GM12865 (cell line): Measurements from ENCODE around the gene PRDM16.

Experiments
- DNase-seq: peaks from one replicate; pipeline ENCODE4 v3.0.0; 2010; ENCODE audit warnings: low read depth
- H3K4me3 ChIP-seq: 2 replicates; pipeline ENCODE4 v1.5.1; 2011; ENCODE audit warnings: mild to moderate bottlenecking, low read depth, low read length, control low read depth
- TF ChIP-seq, protein P1 (sequence below): IDR thresholded peaks from 2 replicates; pipeline ENCODE4 v1.5.1; 2011; ENCODE audit warnings: low read length, control low read depth, low read depth, inconsistent platforms; ENCODE audit not compliant: insufficient read depth; ENCODE audit errors: missing control alignments

The PRDM16 gene

DNA sequence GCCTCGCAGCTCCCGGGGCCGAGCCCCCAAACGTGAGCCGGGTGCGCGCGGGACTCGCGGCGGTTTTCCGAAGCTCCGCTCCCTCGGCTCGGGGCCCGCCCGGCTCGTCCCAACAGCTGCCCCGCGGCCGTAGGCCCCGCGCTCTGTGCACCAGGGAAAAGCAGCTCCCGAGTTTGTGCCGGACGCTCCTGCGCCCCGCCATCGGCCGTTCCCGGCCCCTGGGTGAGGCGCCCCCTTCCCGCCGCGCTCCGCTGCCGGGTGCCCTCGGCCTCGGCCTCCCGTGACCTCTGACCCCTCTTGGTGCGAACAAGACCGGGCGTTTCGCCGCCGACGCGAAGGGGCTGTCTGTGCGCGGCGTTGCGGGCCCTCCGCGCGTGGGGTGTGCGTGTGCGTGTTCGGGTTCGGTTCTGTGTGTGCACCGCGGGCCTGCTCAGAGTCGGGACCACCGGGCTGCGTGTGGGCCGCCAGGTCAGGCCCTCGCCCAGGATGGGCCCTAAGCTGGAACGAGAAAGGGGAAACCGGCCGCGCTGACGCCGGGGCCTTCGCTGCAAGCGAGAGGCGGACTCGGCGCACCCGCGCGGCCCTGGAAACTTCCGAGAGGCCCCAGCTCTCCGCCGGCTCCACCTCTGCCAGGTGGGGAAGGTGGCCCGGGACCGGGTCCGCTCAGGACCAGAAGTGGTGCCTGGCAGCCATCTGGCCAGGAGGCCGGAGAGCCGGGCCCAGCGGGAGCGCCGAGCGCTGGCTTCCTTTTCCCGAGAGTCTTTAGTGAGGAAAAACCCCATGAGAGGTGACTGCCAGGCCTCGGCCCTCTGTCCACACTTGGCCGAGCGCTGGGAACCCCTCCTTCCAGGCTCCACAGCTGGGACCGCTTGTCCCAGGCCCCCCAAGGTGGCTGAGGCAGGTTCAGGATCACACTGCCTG, 1.9 kb downstream of the PRDM16 start:
- no peak overlapping the region for H3K4me3 ChIP-seq

DNA sequence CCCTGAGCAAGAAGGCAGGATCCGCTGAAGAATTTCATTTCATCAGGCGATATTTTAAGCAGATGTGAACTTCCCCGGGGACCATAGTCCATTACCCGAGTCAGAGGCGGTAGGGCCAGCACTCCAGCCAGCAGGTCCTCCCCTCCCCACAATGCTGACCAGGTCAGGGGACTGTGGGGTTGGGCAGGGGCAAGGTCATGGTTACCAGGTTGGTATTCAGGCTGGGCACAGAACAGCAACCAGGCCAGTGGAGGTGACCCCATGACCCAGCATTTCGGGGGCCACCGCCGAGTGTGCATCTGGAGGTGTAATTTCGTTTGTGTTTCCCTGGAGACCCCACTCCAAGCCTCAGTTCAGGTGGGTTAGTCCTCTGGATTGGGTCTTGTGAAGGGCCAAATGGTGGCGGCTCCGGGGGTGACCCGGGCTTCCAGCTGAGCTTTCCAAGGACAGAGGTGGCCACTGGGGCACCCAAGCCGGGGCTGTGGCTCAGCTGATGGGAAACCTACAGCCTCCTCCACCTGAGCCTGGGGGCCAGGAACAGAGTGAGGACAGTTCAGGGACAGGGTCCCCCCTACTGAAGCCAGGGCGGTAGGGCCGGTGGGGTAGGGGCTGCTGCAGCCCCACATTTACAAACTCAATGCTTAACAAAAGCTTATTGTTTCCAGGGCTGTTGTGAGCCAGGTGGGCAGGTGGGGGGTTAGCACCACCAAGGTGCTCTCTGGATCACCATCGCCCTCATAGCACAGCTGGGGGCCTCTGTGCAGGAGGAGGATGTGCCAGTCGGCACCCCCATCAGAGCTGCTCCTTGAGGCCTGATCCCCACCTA, 2.8 kb downstream of the PRDM16 start:
- no peak overlapping the region for H3K4me3 ChIP-seq
- no peak for DNase-seq

More for the DNA sequence above, 1.9 kb downstream of the PRDM16 start:
- DNase-seq, result no peak
- TF ChIP-seq, protein P1, sequence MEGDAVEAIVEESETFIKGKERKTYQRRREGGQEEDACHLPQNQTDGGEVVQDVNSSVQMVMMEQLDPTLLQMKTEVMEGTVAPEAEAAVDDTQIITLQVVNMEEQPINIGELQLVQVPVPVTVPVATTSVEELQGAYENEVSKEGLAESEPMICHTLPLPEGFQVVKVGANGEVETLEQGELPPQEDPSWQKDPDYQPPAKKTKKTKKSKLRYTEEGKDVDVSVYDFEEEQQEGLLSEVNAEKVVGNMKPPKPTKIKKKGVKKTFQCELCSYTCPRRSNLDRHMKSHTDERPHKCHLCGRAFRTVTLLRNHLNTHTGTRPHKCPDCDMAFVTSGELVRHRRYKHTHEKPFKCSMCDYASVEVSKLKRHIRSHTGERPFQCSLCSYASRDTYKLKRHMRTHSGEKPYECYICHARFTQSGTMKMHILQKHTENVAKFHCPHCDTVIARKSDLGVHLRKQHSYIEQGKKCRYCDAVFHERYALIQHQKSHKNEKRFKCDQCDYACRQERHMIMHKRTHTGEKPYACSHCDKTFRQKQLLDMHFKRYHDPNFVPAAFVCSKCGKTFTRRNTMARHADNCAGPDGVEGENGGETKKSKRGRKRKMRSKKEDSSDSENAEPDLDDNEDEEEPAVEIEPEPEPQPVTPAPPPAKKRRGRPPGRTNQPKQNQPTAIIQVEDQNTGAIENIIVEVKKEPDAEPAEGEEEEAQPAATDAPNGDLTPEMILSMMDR, result no peak

DNA sequence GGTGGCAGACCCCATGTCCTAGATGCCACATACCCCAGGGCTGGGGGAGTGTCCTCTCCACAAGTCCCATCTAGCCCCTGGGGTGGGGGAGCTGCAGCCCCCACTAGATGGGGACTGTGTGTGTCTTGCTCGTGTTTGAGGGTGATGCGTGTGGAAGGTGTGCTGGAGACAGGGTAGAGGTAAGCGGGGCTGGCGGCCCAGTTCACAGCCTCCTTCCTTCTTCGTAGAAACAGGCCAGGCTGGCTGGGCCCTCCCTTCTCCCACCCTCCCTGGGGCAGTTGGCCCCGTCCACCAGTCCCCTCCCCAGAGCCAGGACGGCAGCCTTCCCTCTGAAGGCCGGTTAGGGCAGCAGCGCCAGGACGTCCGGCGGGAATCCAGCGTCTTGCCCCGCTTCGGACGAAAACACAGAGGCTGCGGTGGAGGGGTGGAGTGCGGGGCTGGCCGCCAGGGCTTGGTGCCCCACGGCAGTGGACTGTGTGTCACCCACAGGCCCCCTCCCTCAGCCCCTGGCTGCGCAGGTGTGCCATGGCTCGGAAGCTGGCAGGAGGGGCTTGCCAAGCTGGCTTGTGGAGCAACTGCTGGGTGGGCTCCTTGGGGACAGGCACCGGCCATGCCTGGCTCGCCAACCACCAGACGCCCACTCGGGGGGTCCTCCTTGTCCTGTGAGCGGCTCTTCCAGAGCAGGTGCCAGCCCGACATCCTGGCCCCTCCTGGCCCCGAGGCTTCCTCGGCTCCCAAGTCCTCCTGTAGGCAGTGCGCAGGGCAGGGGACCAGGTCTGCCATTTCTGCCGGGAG, 3.6 kb downstream of the PRDM16 start:
- H3K4me3 ChIP-seq, result no peak overlapping the region
- TF ChIP-seq, protein P1, result no peak
- no peak for DNase-seq

More for the DNA sequence above, 2.8 kb downstream of the PRDM16 start:
- TF ChIP-seq, protein P1, result no peak

DNA sequence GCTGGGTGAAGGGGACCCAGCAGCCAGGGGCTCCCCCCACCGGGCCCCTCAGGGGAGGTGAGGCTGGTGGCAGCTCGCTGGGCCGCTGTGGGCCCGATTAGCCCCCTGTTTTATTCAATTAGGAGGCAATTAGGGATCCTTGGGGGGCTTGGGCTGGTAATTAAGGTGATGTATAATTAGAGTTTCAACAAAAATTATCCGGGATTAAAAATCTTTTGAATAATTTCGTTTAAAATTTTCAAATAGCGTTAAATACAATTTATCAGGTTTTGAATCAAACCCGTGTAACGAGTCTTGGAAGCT, 4.1 kb downstream of the PRDM16 start:
- no peak overlapping the region for H3K4me3 ChIP-seq
- TF ChIP-seq, protein P1, result no peak
- no peak for DNase-seq

DNA sequence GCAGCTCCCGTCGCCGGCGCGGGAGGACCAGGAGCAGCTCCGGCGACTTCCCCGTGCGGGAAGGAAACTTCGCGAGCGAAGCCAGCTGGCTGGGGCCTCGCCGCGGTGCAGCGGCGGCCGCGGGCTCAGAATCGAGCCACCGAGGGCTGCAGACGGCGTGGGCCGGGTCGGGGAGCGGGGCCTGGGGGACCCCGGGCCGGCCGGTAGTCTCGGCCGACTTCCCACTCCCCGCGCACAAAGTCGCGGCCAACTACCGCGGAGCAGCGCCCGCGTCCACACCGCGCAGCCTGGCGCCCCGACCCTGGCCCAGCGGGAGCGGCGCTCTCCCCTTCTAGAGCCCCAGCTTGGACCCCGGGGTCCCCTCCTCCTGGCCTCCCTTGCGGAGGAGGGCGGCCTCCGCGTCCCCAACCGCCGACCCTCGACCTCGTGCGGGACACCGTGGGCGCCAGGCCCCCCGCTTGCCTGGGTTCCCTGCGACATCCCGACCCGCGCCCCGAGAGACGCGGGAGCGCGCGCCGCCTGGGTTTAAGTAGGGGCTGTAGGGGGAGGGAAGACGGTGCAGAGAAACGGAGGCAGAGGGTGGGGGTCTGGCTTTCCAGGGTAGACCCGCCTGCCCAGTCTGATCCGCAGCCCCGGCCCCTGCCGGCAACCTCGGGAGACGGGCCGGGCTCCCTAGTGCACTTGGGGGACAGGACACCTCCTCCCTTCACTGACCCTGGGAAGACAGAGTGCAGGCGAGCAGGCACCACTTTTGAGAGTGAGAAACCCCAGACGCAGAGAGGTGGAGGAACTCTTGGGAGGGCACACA, 4.7 kb downstream of the PRDM16 start:
- TF ChIP-seq, protein P1, result no peak
- H3K4me3 ChIP-seq, result no peak overlapping the region
- no peak for DNase-seq

DNA sequence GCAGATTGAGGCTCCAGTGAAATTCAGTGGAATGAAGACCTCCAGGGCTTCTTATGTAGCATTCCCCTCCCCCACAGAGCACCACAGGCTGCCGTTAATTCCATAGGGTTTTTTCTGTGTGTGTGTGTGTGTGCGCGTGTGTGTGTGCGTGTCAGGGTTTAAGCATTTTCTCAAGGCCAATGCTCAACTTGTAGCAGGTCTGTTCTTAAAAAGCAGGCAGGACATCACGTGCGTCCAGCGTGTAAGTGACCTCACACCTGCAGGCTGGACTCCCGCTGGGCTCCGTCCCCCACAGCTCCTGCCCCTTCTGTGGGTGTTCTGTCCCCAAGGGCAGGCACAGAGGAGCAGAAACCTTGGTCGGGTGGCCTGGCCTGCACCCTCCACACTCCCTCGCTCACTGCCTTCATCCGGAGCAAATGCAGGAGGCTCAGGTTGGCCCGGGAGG, 5.3 kb downstream of the PRDM16 start:
- DNase-seq, result no peak
- H3K4me3 ChIP-seq, result no peak overlapping the region
- TF ChIP-seq, protein P1, result no peak
